Vagina (tissue), 2 donors: Measurements from ENCODE around the gene SLC26A6. TPM values are rescaled to one million over a fixed set of nuclear protein-coding genes. Genes with fewer than 3 reads are reported as not detected.

Source experiments
- DNase-seq, 2 donors: peaks; one replicate each; pipeline ENCODE4 v3.0.0-alpha.2; 2017; ENCODE audit errors: extremely low spot score in 2 of 2
- H3K27ac ChIP-seq: fragments of 200-600 bp; sonication (generic); one replicate; pipeline ENCODE4 v1.5.1; 2019
- H3K27me3 ChIP-seq: fragments of 200-600 bp; sonication (generic); one replicate; pipeline ENCODE4 v1.5.1; 2019
- H3K36me3 ChIP-seq, 2 donors: fragments of 200-600 bp; sonication (generic); one replicate each; pipeline ENCODE4 v1.5.1; 2017 to 2019
- H3K4me1 ChIP-seq: fragments of 200-600 bp; sonication (generic); one replicate; pipeline ENCODE4 v1.5.1; 2019
- H3K4me3 ChIP-seq, 2 donors: fragments of 200-600 bp; sonication (generic); 1 replicate in 1 of 2; 2 replicates in 1 of 2; pipeline ENCODE4 v1.5.1; 2016 to 2019
- H3K9me3 ChIP-seq: fragments of 200-600 bp; sonication (generic); one replicate; pipeline ENCODE4 v1.5.1; 2019
- CTCF ChIP-seq, 3 experiments: fragments of 450-650 bp in 2 of 3; fragments of 200-600 bp in 1 of 3; sonication (generic) in 1 of 3; IDR thresholded peaks; one replicate each; pipeline ENCODE4 v1.5.1; 2017 to 2019; ENCODE audit warnings: antibody characterized with exemption in 3 of 3, mild to moderate bottlenecking in 2 of 3, moderate library complexity in 2 of 3
- POLR2A ChIP-seq, 2 donors: fragments of 450-650 bp; IDR thresholded peaks; one replicate each; pipeline ENCODE4 v1.6.1; 2017; ENCODE audit warnings: antibody characterized with exemption in 2 of 2, mild to moderate bottlenecking in 2 of 2, moderate library complexity in 2 of 2
- POLR2AphosphoS5 ChIP-seq, 2 donors: sonication (generic); formaldehyde crosslinking; IDR thresholded peaks; one replicate each; pipeline ENCODE4 v1.9.0; 2017; ENCODE audit warnings: antibody characterized with exemption in 2 of 2, mild to moderate bottlenecking in 2 of 2, low read depth in 1 of 2; ENCODE audit not compliant: insufficient read depth in 1 of 2
- intact Hi-C: fragments of 100-400 bp; cut with DNase I; formaldehyde crosslinking; loops from one replicate; pipeline ENCODE4 v1.15.1; 2023
- total RNA-seq: library from RNA; depleted of rRNA; stranded (reverse); fragments of >200 nt; gene quantifications from one replicate; pipeline ENCODE4 v1.2.3, GENCODE V29; 2016

The SLC26A6 gene
- 35.1 TPM for total RNA-seq

- peak in 1 of 2 donors; percentile 94 for DNase-seq
- peak within 1 kb of the TSS; percentile 76 to 96 for H3K4me3 ChIP-seq
- H3K27ac ChIP-seq, result peak within 1 kb of the TSS; percentile 77
- H3K36me3 ChIP-seq, result peaks cover 0 to 19% of the 10 kb centered on the region in 2 donors
- no peaks in the 10 kb centered on the region for H3K9me3 ChIP-seq
- H3K4me1 ChIP-seq, result peaks cover 30% of the 10 kb centered on the region
- peak in 1 of 2 donors; percentile 6 for TF ChIP-seq POLR2A (IDR thresholded peaks at IDR 0.05)
- peak; percentile 88 for TF ChIP-seq POLR2AphosphoS5 (IDR thresholded peaks at IDR 0.05; ENCODE audit: insufficient read depth in 1 of 2, low read depth in 1 of 2)
- peak; percentile 14 to 59 (median 43) for TF ChIP-seq CTCF (IDR thresholded peaks at IDR 0.05)
- no peaks in the 10 kb centered on the region for H3K27me3 ChIP-seq
- intact Hi-C loops, result no loop called here
Measured at GRCh38 chr3:48635222-48636021, at the start of gene SLC26A6. SLC26A6 (minus strand) TSS chr3:48635461; CDS start chr3:48635393, 68 bp downstream.

GRCh38 chr3:48684480-48685143 lies 49.4 kb upstream of the SLC26A6 start:
- intact Hi-C loops, result no loop called here
- Histone ChIP-seq H3K27me3 (no peaks in the 10 kb centered on the region), H3K4me1 (peaks cover 33% of the 10 kb centered on the region), H3K4me3 (peak overlapping the region; percentile 90), H3K9me3 (no peaks in the 10 kb centered on the region), H3K36me3 (peaks cover 0 to 43% of the 10 kb centered on the region in 2 donors), H3K27ac (peak overlapping the region; percentile 91)
- TF ChIP-seq POLR2A (IDR thresholded peaks at IDR 0.05) (no peak), CTCF (IDR thresholded peaks at IDR 0.05) (no peak), POLR2AphosphoS5 (IDR thresholded peaks at IDR 0.05; ENCODE audit: insufficient read depth in 1 of 2, low read depth in 1 of 2) (no peak)
- no peak for DNase-seq

GRCh38 chr3:48684054-48684349 lies 48.7 kb upstream of the SLC26A6 start:
- TF ChIP-seq POLR2A (IDR thresholded peaks at IDR 0.05), result no peak
- TF ChIP-seq POLR2AphosphoS5 (IDR thresholded peaks at IDR 0.05; ENCODE audit: insufficient read depth in 1 of 2, low read depth in 1 of 2), result no peak
- TF ChIP-seq CTCF (IDR thresholded peaks at IDR 0.05), result no peak
- H3K36me3 ChIP-seq, result peaks cover 0 to 42% of the 10 kb centered on the region in 2 donors
- H3K27me3 ChIP-seq, result no peaks in the 10 kb centered on the region
- peak overlapping the region; percentile 90 for H3K4me3 ChIP-seq
- no peaks in the 10 kb centered on the region for H3K9me3 ChIP-seq
- intact Hi-C loops, result no loop called here
- no peak overlapping the region for H3K27ac ChIP-seq
- DNase-seq, result no peak
- H3K4me1 ChIP-seq, result peaks cover 33% of the 10 kb centered on the region

DNA sequence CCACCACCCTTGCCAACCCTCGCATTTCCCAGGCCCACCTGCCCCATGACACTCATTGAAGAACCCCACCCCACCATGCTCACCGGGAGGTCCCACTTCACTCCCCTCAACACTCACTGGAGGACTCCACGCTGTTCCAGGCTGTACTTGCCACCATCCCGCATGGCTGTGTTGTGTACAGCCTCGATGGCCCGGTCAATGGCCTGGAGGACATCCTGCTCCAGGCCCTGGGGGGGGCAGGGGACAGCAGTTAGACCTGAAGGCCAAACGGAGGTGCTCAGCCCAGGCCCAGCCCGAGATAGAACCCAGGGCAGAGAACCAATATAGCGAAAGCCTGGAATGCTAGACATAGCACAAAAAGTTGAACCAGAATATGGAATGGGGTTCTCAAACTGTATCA lies 47.5 kb upstream of the SLC26A6 start:
- intact Hi-C loops, result no loop called here
- H3K27ac ChIP-seq, result no peak overlapping the region

More for the DNA sequence above, 47.5 kb upstream of the SLC26A6 start:
- H3K36me3 ChIP-seq, result peaks cover 0 to 43% of the 10 kb centered on the region in 2 donors
- H3K4me1 ChIP-seq, result peaks cover 33% of the 10 kb centered on the region
- no peak for TF ChIP-seq POLR2AphosphoS5 (IDR thresholded peaks at IDR 0.05; ENCODE audit: insufficient read depth in 1 of 2, low read depth in 1 of 2)
- TF ChIP-seq POLR2A (IDR thresholded peaks at IDR 0.05), result no peak
- no peak for TF ChIP-seq CTCF (IDR thresholded peaks at IDR 0.05)
- H3K27me3 ChIP-seq, result no peaks in the 10 kb centered on the region
- no peak for DNase-seq
- H3K4me3 ChIP-seq, result no peak overlapping the region
- no peaks in the 10 kb centered on the region for H3K9me3 ChIP-seq
